Mesodermal cell (in vitro differentiated cells): ENCODE results near the gene WDR6.

Source experiments
- H3K27ac ChIP-seq: 2 replicates; pipeline ENCODE4 v1.7.0; 2013; ENCODE audit warnings: mild to moderate bottlenecking, low read depth, low read length, moderate library complexity; ENCODE audit not compliant: severe bottlenecking
- H3K36me3 ChIP-seq: 2 replicates; pipeline ENCODE4 v1.7.1; 2013; ENCODE audit warnings: mild to moderate bottlenecking, low read length, moderate library complexity; ENCODE audit not compliant: control insufficient read depth, insufficient read depth
- H3K4me1 ChIP-seq: one replicate; pipeline ENCODE4 v1.7.1; 2013; ENCODE audit warnings: mild to moderate bottlenecking, low read length; ENCODE audit not compliant: insufficient read depth, control insufficient read depth, poor library complexity, severe bottlenecking
- H3K4me3 ChIP-seq: 2 replicates; pipeline ENCODE4 v1.7.0; 2013; ENCODE audit warnings: low read length, control low read depth, mild to moderate bottlenecking; ENCODE audit not compliant: insufficient read depth, poor library complexity, severe bottlenecking; ENCODE audit errors: extremely low read depth
- H3K9me3 ChIP-seq: 2 replicates; pipeline ENCODE4 v1.7.1; 2013; ENCODE audit warnings: mild to moderate bottlenecking, low read length, moderate library complexity; ENCODE audit not compliant: control insufficient read depth
- WGBS, 2 experiments: methylation state at CpG; one replicate each; pipeline ENCODE4 v1.1.5; 2013; ENCODE audit warnings: missing lambda C conversion rate in 2 of 2; ENCODE audit not compliant: insufficient coverage in 2 of 2; 5-methylcytosine and 5-hydroxymethylcytosine counted together

Gene WDR6

DNA sequence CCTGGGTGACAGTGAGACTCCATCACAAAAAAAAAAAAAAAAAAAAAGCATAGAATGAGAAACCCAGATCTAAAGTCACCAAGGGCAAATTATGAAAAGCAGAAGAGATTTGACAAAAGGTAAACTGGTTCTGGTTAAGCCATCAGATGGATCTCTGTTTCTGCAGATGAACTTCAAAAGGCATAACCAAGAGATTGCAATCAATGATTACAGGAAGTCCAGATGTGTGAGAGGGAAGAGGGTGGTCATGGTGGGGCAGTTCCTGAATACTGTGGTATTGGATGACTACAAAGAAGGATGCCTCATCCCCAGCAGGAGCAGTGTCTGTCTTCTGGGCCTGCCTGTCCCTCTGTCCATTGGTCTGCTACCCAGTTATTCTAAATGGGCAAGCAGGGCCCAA lies 13.4 kb upstream of the WDR6 start:
- Histone ChIP-seq H3K4me1 (peaks cover 3% of the 10 kb centered on the region), H3K9me3 (no peaks in the 10 kb centered on the region), H3K4me3 (no peak overlapping the region), H3K36me3 (peaks cover 15% of the 10 kb centered on the region), H3K27ac (no peak overlapping the region)

DNA sequence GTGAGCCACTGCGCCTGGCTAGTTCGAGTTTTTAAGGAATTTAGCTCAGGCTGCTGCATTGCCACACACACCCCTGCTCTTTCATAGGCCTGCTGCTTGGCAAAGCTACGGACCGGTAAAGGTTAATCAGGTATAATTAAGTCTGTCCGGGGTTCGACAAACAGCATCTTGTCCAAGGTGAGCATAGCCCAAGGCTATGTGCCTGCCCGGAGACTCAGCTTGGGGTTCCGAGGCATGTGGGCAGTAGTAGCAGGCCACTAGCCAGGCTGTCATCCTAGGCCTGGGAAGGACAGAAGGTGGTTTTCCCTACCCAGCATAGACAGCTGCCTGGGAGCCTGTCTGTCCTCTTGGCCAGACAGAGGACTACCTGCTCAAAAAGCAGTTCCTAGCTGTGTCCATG lies 10.6 kb upstream of the WDR6 start:
- H3K9me3 ChIP-seq, result no peaks in the 10 kb centered on the region
- 96 to 99% methylated on average over 8 of the region's 8 CpGs for WGBS, 2 experiments
- peaks cover 3% of the 10 kb centered on the region for H3K4me1 ChIP-seq
- no peak overlapping the region for H3K27ac ChIP-seq
- no peak overlapping the region for H3K4me3 ChIP-seq
- peaks cover 15% of the 10 kb centered on the region for H3K36me3 ChIP-seq

DNA sequence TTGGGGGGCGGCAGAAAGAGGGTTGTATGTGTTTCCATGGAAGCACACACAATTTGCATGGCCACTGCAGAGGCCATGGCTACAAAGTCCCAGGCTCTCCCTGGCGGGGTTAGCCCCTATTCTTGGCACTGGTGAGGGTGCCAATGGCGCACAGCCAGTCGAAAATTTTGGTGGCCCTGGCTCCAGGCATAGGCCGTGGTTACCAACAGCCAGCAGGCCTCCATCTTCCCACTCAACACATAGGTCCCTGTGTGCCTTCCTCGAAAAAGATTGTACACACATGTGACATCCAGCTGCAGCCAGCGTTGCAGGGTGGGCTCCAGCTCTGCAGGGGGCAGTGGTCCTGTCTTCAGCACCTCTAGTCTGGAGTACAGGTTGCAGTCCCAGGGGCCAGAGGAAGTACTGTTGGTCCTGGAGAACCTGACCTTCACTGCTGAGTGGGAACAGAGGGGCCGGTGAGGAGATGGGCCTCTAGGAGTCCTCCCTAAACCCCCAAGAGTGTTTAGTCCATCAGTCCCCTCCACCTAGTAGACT lies 10.0 kb upstream of the WDR6 start:
- no peak overlapping the region for H3K4me3 ChIP-seq
- 91 to 95% methylated on average over 7 to 8 of the region's 8 CpGs for WGBS, 2 experiments

DNA sequence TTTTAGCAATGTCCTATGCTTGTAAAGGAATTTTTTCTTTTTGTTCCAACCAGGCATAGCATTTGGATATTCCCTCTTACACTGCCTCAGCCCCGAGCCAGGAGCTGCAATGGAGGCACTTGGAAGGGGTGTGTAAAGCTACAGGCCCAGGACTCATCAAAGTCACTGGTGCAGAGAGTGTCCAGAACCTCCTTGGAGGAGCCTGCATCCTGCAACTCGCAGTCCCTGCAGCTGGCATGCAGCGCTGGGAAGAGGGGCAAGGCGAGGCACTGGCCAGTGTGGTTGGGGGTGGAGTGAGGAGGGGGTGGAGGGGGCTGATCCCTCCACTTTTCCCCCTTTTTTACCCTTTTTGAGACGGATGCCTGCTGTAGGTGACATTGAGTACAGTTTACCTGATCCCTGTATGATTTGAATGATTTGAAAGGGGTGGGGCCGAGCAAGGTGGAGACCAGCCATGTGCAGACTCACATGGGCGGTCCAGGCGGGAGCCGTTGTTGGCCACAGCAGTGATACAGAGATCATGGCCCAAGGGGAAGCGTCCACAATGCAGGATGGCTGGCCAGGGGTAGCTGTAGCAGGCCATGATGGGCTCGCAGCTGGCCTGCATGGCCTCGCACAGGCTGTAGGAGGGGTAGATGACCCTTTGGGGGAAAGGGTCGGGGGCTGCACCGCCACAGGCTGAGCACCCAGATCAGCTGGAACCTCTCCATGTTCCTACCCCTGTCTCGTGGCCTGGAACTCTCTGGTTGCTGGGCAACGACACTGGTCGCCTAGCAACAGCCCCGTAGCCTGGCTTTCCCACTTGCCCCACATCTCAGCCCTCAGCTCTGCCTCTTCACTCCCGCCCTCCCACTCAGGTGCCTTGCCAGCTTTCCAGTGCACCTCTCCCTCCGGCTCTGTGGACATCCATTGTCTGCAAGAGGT lies 9.2 kb upstream of the WDR6 start:
- Histone ChIP-seq H3K4me1 (peaks cover 3% of the 10 kb centered on the region), H3K36me3 (peaks cover 15% of the 10 kb centered on the region), H3K4me3 (no peak overlapping the region), H3K9me3 (no peaks in the 10 kb centered on the region), H3K27ac (no peak overlapping the region)
- WGBS, 2 experiments, result 84 to 89% methylated on average over 15 of the region's 20 CpGs

More for the DNA sequence above, 10.0 kb upstream of the WDR6 start:
- Histone ChIP-seq H3K4me1 (peaks cover 3% of the 10 kb centered on the region), H3K36me3 (peaks cover 15% of the 10 kb centered on the region), H3K9me3 (no peaks in the 10 kb centered on the region), H3K27ac (no peak overlapping the region)

DNA sequence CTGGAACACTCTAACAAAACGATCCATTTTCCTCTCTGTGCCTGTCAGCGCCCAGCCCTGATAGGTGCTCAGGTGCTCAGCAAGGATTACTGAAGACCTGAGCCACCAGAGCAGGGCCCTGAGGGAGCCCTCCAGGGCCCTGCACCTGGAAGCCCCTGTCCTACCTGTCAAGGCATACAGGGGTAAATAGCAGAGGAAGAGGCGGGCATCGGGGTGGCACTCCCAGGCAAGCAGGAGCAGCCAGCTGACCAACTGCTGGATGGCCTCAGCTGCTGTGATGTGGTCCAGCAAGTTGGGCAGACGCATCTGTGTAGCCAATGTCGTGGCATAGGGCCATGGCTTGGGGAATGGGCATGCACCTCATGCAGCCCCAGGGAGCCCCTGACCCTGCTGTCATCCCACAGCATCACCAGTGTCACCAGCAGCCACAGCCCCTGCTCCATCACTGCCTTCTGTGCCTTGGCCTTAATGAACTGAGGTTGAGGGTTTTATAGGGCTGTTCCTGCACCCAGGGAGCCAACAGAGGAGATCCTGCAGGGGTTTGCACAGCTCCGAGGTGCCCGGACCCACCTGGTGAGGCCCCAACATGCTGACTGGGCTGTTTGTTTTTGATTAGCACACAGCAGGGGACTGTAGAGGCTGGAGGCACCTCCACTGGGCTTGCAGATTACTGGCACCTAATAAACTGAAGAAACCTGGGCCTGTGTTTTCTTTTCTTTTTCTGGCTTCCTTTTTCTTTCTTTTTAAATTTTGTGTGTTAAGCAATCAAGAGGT lies 7.9 kb upstream of the WDR6 start:
- Histone ChIP-seq H3K4me3 (no peak overlapping the region), H3K36me3 (peaks cover 12% of the 10 kb centered on the region), H3K27ac (no peak overlapping the region), H3K9me3 (no peaks in the 10 kb centered on the region), H3K4me1 (peaks cover 3% of the 10 kb centered on the region)
- WGBS, 2 experiments, result 83 to 94% methylated on average over 6 to 8 of the region's 8 CpGs

DNA sequence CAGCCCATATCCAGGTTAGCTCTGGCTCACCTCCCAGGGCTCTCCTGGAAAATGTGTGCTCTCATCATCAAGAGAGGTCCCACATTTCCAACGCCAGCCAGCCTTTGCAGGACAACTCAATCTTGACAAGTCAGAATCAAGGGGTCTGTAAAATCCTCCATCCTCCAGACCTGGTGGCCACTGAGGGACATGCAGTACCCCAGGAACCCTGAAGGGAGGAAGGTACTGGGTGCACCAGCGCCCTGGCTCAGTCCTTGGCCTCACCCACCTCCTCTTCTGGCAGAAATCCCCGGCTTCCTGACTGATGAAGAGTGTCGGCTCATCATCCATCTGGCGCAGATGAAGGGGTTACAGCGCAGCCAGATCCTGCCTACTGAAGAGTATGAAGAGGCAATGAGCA lies 6.0 kb upstream of the WDR6 start:
- WGBS, 2 experiments, result 90 to 100% methylated on average over 6 of the region's 6 CpGs
- Histone ChIP-seq H3K9me3 (no peaks in the 10 kb centered on the region), H3K36me3 (peaks cover 4% of the 10 kb centered on the region), H3K27ac (no peak overlapping the region), H3K4me1 (peaks cover 6% of the 10 kb centered on the region), H3K4me3 (no peak overlapping the region)

DNA sequence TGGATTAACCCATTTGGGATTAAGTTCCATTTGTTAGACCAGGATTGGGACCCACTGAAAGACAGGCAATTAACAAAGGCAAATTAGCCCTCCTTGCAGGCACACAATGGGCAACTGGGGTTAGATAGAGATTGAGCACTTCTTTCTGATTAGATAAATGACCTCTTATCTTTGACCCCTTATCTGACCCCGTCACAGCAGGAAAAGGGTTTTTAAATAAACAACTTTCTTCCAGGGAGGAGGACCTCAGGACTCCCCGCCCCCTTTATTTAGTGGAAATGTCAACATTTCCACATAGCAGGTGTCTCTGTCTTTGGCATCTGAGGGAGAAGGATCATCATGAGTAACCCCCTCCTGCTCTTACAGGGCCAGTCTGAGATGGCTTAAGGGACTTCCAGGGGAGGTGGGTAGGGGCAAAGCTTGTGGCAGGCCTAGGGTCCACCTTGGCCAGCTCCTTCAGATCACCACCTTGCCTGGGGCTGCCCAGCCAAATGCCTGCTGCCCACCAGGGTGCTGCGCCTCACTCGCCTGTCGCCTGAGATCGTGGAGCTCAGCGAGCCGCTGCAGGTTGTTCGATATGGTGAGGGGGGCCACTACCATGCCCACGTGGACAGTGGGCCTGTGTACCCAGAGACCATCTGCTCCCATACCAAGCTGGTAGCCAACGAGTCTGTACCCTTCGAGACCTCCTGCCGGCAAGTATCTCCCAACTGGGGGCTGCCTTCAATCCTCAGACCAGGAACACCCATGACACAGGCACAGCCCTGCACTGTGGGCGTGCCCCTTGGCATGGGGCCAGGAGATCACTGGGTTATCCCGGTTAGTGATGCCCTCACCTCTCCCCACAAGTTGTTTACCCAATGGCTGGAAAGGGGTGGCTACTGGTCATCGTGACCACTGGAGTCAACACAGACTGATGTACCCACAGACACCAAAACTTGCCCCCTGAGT lies 2.6 kb upstream of the WDR6 start:
- Histone ChIP-seq H3K4me3 (no peak overlapping the region), H3K27ac (no peak overlapping the region), H3K36me3 (peaks cover 7% of the 10 kb centered on the region), H3K4me1 (peaks cover 14% of the 10 kb centered on the region), H3K9me3 (no peaks in the 10 kb centered on the region)
- WGBS, 2 experiments, result 87 to 96% methylated on average over 12 to 14 of the region's 16 CpGs

DNA sequence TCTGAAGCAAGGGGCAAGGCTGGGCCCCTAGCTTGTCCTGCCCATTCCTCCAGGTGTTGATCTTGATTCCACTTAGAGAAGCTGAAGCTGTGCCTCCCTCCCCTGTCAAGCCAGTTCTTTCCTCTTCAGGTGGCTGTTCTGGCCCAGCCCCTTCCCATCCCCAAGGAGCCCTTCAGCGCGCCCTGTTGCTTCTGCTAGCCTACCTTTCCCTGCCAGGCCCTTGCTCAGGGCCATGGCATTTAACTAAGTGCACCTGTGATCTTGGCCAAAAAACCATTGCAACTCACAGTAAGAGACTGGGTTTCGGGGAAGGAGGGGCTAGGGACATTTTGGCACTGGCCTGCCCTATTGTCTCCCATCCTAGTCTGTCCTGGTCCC lies 1.9 kb upstream of the WDR6 start:
- Histone ChIP-seq H3K4me1 (peaks cover 14% of the 10 kb centered on the region), H3K36me3 (peaks cover 13% of the 10 kb centered on the region), H3K9me3 (no peaks in the 10 kb centered on the region), H3K27ac (no peak overlapping the region), H3K4me3 (no peak overlapping the region)
- WGBS, 2 experiments, result 94 to 100% methylated on average over 3 of the region's 3 CpGs

DNA sequence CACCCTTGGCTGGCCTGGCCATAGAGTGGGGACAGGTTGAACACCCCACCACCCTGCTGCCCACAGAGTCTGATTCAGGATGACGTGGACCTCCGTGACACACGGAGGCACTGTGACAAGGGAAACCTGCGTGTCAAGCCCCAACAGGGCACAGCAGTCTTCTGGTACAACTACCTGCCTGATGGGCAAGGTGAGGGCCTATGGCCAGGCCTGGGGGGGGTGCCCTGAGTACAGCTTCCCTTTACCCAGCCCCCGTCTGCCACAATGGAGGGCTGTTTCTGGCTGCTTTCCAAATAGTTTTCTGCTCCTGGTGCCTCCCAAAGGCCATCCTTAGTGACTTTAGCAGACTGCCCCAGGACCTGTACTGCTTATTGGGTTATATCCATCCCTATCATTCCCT lies 1.2 kb upstream of the WDR6 start:
- 96% methylated on average over 3 to 5 of the region's 5 CpGs for WGBS, 2 experiments
- Histone ChIP-seq H3K36me3 (peaks cover 14% of the 10 kb centered on the region), H3K9me3 (no peaks in the 10 kb centered on the region), H3K4me1 (peaks cover 14% of the 10 kb centered on the region), H3K27ac (no peak overlapping the region), H3K4me3 (peak overlapping the region; percentile 98)

DNA sequence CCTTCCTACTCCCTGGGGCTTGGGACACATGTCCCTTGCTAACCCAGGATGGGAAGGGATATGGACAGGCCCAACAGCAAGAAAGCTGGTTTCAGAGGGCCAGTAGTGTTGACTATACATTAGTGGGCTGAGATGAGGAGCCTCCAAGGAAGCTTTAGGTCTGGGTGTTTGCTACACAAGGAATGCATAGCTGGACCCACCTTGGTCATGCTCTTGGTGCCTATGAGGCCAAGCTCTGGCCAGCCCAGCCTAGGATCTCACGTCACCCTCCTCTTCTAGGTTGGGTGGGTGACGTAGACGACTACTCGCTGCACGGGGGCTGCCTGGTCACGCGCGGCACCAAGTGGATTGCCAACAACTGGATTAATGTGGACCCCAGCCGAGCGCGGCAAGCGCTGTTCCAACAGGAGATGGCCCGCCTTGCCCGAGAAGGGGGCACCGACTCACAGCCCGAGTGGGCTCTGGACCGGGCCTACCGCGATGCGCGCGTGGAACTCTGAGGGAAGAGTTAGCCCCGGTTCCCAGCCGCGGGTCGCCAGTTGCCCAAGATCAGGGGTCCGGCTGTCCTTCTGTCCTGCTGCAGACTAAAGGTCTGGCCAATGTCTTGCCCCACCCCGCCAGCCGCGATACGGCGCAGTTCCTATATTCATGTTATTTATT lies 653 bp upstream of the WDR6 start:
- peaks cover 19% of the 10 kb centered on the region for H3K36me3 ChIP-seq
- peak overlapping the region; percentile 98 for H3K4me3 ChIP-seq
- H3K9me3 ChIP-seq, result no peaks in the 10 kb centered on the region
- 9 to 12% methylated on average over 18 to 26 of the region's 32 CpGs for WGBS, 2 experiments
- peak overlapping the region; percentile 97 for H3K27ac ChIP-seq
- H3K4me1 ChIP-seq, result peaks cover 14% of the 10 kb centered on the region
